Endothelial cell of umbilical vein (primary cell): ENCODE measurements around the gene CEP43. TPM values are rescaled to one million over a fixed set of nuclear protein-coding genes. Genes with fewer than 3 reads are reported as not detected.

Experiments used
- BruUV-seq: library from RNA; stranded (reverse); fragments of 400-500 nt; replicated peaks from 2 replicates; lab custom pipeline; 2021; lab: Mats Ljungman, UMichigan
- CTCF ChIA-PET: fragments of 300-600, 350-600 bp; sonication (Branson Sonifier 250); formaldehyde crosslinking; loops from one replicate; lab custom pipeline; 2021; ENCODE audit warnings: antibody characterized with exemption, inconsistent platforms; lab: Charles Lee
- POLR2A ChIA-PET: fragments of 300-600, 350-600 bp; sonication (Branson Sonifier 250); formaldehyde crosslinking; loops from one replicate; lab custom pipeline; 2021; ENCODE audit warnings: antibody characterized with exemption, inconsistent platforms; lab: Charles Lee
- DNase-seq: peaks from one replicate; pipeline ENCODE4 v3.0.0-alpha.2; 2011; ENCODE audit warnings: low read depth, low spot score
- FAIRE-seq: peaks from 2 replicates; lab custom pipeline; 2011; peaks lifted over from hg19 to GRCh38; lab: Jason Lieb, UNC
- H2AFZ ChIP-seq: 2 replicates; pipeline ENCODE4 v1.6.0; 2012; ENCODE audit warnings: low read depth, low read length, control low read depth, inconsistent platforms
- H3K27ac ChIP-seq: 2 replicates; pipeline ENCODE4 v1.5.1; 2011; ENCODE audit warnings: low read depth, mild to moderate bottlenecking, control low read depth, low read length, moderate library complexity; ENCODE audit not compliant: insufficient read depth
- H3K27me3 ChIP-seq, 2 experiments: 2 replicates each; pipeline versions ENCODE4 v1.6.0 to v1.6.1; 2011; ENCODE audit warnings: low read length in 2 of 2, mixed read lengths in 1 of 2; ENCODE audit not compliant: control insufficient read depth in 2 of 2, insufficient read depth in 2 of 2
- H3K36me3 ChIP-seq, 2 experiments: 2 replicates in 1 of 2; 3 replicates in 1 of 2; pipeline ENCODE4 v1.5.1; 2011; ENCODE audit warnings: low read length in 2 of 2, mild to moderate bottlenecking in 1 of 2, moderate library complexity in 1 of 2; ENCODE audit not compliant: control insufficient read depth in 2 of 2, insufficient read depth in 2 of 2; ENCODE audit errors: extremely low read depth in 1 of 2
- H3K4me1 ChIP-seq: 3 replicates; pipeline ENCODE4 v1.5.1; 2011; ENCODE audit warnings: mild to moderate bottlenecking, low read length; ENCODE audit not compliant: control insufficient read depth, insufficient read depth; ENCODE audit errors: extremely low read depth
- H3K4me2 ChIP-seq: 2 replicates; pipeline ENCODE4 v1.6.1; 2011; ENCODE audit warnings: low read length, control low read depth, mixed read lengths; ENCODE audit not compliant: insufficient read depth
- H3K4me3 ChIP-seq, 3 experiments: fragments of 200-600 bp in 1 of 3; sonication (generic), shearing (Covaris generic) in 1 of 3; replicated peaks in 1 of 3; 2 replicates each; pipeline ENCODE4 v1.5.1; 2011 to 2016; ENCODE audit warnings: control low read depth in 3 of 3, low read length in 3 of 3, mild to moderate bottlenecking in 2 of 3, inconsistent platforms in 1 of 3, low read depth in 1 of 3, moderate library complexity in 1 of 3; ENCODE audit not compliant: insufficient read depth in 1 of 3
- H3K79me2 ChIP-seq: 2 replicates; pipeline ENCODE4 v1.6.0; 2012; ENCODE audit warnings: low read length, inconsistent platforms; ENCODE audit not compliant: control insufficient read depth, insufficient read depth
- H3K9ac ChIP-seq: replicated peaks from 2 replicates; pipeline ENCODE3; 2011; ENCODE audit warnings: low read length, control low read depth; ENCODE audit not compliant: insufficient read depth; ENCODE audit errors: extremely low read depth
- H3K9me1 ChIP-seq: replicated peaks from 3 replicates; pipeline ENCODE4 v1.6.0; 2011; ENCODE audit warnings: mild to moderate bottlenecking, low read length; ENCODE audit not compliant: control insufficient read depth, insufficient read depth; ENCODE audit errors: extremely low read depth
- H3K9me3 ChIP-seq: replicated peaks from 2 replicates; pipeline ENCODE4 v1.5.1; 2012; ENCODE audit warnings: low read length, inconsistent platforms; ENCODE audit not compliant: control insufficient read depth, insufficient read depth
- H4K20me1 ChIP-seq: replicated peaks from 2 replicates; pipeline ENCODE3; 2011; ENCODE audit warnings: mild to moderate bottlenecking, low read length; ENCODE audit not compliant: control insufficient read depth, insufficient read depth; ENCODE audit errors: extremely low read depth
- CTCF ChIP-seq, 2 donors: IDR thresholded peaks; 1 replicate in 1 of 2; 2 replicates in 1 of 2; pipeline ENCODE4 v1.5.1; 2011; ENCODE audit warnings: low read length in 2 of 2, mild to moderate bottlenecking in 2 of 2, moderate library complexity in 2 of 2, control low read depth in 1 of 2, inconsistent platforms in 1 of 2, low read depth in 1 of 2; ENCODE audit not compliant: insufficient read depth in 1 of 2; ENCODE audit errors: extremely low read depth in 1 of 2
- EZH2 ChIP-seq: IDR thresholded peaks from 2 replicates; pipeline ENCODE4 v1.6.1; 2012; ENCODE audit warnings: borderline replicate concordance, low read depth, mild to moderate bottlenecking, moderate library complexity, low read length, inconsistent platforms; ENCODE audit not compliant: severe bottlenecking
- FOS ChIP-seq: IDR thresholded peaks from 2 replicates; pipeline ENCODE4 v1.6.1; 2011; ENCODE audit warnings: mild to moderate bottlenecking, low read length, moderate library complexity, borderline replicate concordance; ENCODE audit not compliant: insufficient read depth
- GATA2 ChIP-seq: IDR thresholded peaks from 2 replicates; pipeline ENCODE4 v1.7.0; 2011; ENCODE audit warnings: low read depth, mild to moderate bottlenecking, moderate library complexity, mixed read lengths, low read length; ENCODE audit not compliant: insufficient read length, insufficient read depth
- JUN ChIP-seq: IDR thresholded peaks from 2 replicates; pipeline ENCODE4 v1.6.1; 2011; ENCODE audit warnings: borderline replicate concordance, low read depth; ENCODE audit not compliant: insufficient read length, insufficient read depth
- MAX ChIP-seq: IDR thresholded peaks from 2 replicates; pipeline ENCODE4 v1.6.1; 2011; ENCODE audit not compliant: insufficient read depth, insufficient read length
- MYC ChIP-seq: IDR thresholded peaks from one replicate; pipeline ENCODE4 v1.6.1; 2011; ENCODE audit warnings: mild to moderate bottlenecking, low read depth, low read length
- POLR2A ChIP-seq: IDR thresholded peaks from 2 replicates; pipeline ENCODE4 v1.6.1; 2012; ENCODE audit warnings: low read depth, mild to moderate bottlenecking, control low read depth, low read length
- POLR2AphosphoS5 ChIP-seq: IDR thresholded peaks from 2 replicates; pipeline ENCODE4 v1.6.1; 2012; ENCODE audit warnings: low read depth, mild to moderate bottlenecking, control low read depth, low read length, moderate library complexity; ENCODE audit not compliant: insufficient read depth
- dilution Hi-C: fragments of 300-500 bp; cut with MboI; formaldehyde crosslinking; loops from one replicate; pipeline ENCODE4 v1.15.0; 2019; ENCODE audit warnings: low sequenced_read_pairs; ENCODE audit not compliant: extremely low pct_ligation_motif_present
- intact Hi-C: fragments of 100-400 bp; cut with micrococcal nuclease; formaldehyde crosslinking; loops from one replicate; pipeline ENCODE4 v1.10.0; 2022
- polyA plus RNA-seq, 4 experiments: library from polyadenylated mRNA; depleted of rRNA in 3 of 4; stranded (reverse) in 3 of 4; unstranded in 1 of 4; fragments of >200 nt; gene quantifications; 2 replicates each; pipeline versions ENCODE4 v1.2.1 to v1.2.3, GENCODE V29; 2011 to 2012; ENCODE audit warnings: missing spikeins in 1 of 4
- total RNA-seq: library from RNA; stranded (reverse); gene quantifications from 2 replicates; pipeline ENCODE4 v1.2.3, GENCODE V29; 2021

CEP43 gene
- total and polyA plus RNA-seq, 2 donors (not counting 3 experiments of a cell fraction or from before 2014, with no cell fraction given), result 6.5 to 22.5 TPM

- no peak overlapping the region for H3K9ac ChIP-seq
- no peaks in the 10 kb centered on the region for H3K9me3 ChIP-seq
- no peaks in the 10 kb centered on the region for H3K79me2 ChIP-seq
- DNase-seq (no peak), FAIRE-seq (no peak)
- no peak overlapping the region for H2AFZ ChIP-seq
- H3K4me2 ChIP-seq, result no peak overlapping the region
- H4K20me1 ChIP-seq, result no peaks in the 10 kb centered on the region
- no peak overlapping the region for H3K27ac ChIP-seq
- TF ChIP-seq MAX (no peak), JUN (no peak), MYC (no peak), FOS (no peak), GATA2 (no peak), POLR2AphosphoS5 (no peak), CTCF (IDR thresholded peaks at IDR 0.05; ENCODE audit: extremely low read depth in 1 of 2, insufficient read depth in 1 of 2, low read depth in 1 of 2, low read length in 2 of 2) (no peak), EZH2 (no peak), POLR2A (no peak)
- intact Hi-C loops (loop anchor here (10.0 kb wide), 2 partner anchors 548 to 678 kb away; no protein-coding TSS in a partner anchor), dilution Hi-C loops (no loop called here)
- H3K4me1 ChIP-seq, result peaks cover 7% of the 10 kb centered on the region
- no peaks in the 10 kb centered on the region for H3K9me1 ChIP-seq
- H3K27me3 ChIP-seq, result no peaks in the 10 kb centered on the region
- ChIA-PET CTCF (interaction anchor here (0.6 to 2.3 kb wide), 13 partner anchors 7 to 182 kb away, joined by 3 to 23 read pairs (median 5); no protein-coding TSS in a partner anchor), POLR2A (no interaction called here)
- H3K4me3 ChIP-seq, result no peak overlapping the region
- no TSS peak for BruUV-seq
- H3K36me3 ChIP-seq, result no peaks in the 10 kb centered on the region
These were observed 46.4 kb upstream of the CEP43 start for GRCh38 chr6:166952567-166953486.
